HT-29 (cell line): ENCODE results near the gene PLAC1. TPM values are rescaled to one million over a fixed set of nuclear protein-coding genes. Genes with fewer than 3 reads are reported as not detected.

Experiments
- DNase-seq: peaks from one replicate; pipeline ENCODE4 v3.0.0-alpha.2; 2015; ENCODE audit warnings: low spot score
- total RNA-seq: library from RNA; depleted of rRNA; stranded (reverse); fragments of >200 nt; shearing (Covaris generic); gene quantifications from 2 replicates; pipeline ENCODE4 v1.2.3, GENCODE V29; 2014

PLAC1 gene
- total RNA-seq, 1 experiment from 2014 or later = not detected

DNA sequence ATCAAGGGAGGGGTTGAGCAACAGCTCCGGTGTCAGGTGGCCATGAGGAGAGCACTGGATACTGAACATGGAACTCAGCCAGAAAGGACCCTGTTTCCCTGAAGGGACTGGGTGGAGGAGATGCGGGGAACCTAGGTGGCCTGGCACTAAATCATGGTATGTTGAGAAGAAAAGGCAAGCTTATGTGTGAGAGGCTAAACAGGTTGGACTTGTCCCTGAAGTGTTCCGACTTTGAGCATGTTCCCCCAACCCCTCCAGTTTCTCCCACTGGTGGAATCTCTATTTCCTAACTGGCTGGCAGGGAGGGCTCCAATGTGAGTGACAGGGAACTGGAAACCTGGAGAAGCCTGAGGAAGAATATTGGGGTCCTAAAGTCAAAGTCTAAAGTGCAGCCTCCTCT is 69.5 kb downstream of the PLAC1 start:
- no peak for DNase-seq

DNA sequence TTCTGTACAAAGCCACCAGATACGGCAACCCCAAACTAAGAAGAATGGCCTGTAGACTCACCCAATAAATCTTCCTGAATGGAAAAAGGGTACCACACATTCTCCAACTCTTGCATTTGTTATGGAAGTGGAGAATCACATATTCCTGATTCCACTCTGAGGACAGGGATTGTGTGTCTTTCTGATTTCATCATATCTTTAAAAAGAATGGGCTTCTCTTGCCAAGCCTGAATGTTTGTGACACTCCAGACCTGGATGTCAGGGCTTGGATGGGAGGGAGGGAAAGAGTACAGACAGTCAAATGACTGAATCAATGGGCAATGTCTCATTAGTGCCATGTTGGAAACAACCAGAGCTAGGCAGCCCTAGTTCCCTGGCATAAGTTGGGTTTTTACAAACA is 77.4 kb downstream of the PLAC1 start:
- DNase-seq = no peak

DNA sequence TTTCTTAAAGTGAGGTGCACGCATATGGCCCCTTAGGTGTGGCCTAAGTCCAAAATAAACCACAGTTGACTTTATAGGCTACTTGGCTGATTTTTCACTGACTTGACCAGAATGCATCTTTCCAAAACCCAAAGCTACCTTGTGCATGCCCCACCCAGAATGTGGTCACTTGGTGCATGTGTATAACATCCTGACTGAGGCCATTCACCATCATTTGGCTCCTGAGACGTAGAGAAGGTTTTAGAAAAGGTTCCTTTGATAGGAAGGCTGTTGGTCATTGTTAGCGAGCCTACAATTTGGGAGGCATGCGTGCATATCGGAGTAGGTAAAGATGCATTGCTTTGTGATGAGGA is 84.6 kb downstream of the PLAC1 start:
- DNase-seq = no peak

DNA sequence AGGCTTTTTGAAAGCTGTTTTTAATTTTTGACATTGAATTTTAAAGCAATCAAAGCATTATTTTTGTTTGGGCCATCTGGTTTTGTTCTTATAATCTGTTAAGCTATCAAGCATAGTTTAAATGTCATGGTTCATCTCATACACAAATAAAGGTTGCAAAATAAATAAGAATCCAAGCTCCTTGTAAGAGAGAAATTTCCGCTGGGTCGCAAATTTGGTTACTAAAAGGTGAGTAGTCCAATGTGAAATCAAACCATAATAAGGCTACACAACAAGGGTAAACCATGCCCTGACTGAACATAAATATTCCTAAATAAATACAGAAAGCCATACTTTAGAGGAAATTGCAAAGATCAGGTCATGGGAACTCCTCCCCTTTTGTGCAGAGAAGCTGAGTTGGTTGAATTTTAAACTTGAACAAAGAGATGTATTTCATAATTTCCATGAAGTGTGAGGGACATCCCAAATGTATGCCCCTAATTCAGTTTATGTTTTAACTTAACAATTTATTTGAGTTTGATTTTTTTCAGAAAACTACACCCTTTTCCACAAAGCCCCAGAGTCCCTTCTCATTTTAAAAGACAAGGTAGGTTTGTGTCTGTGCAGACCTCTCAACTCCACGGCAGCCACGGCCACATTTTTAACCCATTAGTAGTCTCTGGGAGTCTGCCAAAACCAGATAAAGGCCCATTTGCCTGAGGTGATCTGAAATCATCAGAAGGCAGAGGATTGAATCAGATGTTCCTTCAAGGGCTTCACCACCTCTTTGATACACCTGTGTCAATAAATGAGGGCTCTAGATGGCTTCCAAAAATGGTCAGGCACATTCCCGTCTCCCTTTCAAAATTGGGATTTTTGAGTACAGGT is 85.2 kb downstream of the PLAC1 start:
- peak; percentile 3 for DNase-seq

DNA sequence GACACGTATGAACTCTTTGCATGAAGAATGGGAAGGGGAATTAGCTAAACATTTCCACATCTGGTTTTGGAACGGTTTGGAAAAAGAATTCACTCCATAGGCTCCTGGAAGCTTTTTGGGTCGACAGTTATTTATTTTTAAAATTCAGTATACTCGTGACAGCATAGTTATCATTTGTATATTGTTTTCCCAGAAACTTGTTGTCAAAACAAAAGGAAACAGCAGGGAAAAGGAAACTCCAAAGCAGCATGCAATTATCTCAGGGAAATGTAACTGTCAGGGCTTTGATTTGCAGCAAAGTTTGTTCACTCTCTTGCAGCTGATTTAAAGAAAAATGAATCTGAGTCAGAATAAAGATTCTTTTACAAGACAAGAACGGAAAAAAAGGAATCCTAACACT is 86.5 kb downstream of the PLAC1 start:
- DNase-seq = no peak

DNA sequence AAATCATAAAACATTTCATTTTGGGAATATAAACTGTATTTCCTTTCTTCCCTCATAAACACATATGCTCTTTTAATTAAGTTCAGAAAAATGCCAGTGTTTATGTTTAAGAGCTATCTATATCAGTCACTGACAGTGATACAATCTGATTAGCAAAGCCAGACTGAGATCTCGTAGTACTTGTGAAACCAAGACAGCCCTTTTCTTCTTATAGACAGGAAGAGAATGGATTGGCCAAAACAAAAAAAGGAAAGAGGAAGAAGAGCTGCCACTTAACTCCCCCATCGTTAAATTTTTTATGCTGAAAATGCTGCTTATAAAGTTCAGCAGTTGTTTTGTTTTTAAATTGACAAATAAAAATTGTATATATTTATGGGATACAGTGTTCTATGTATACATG is 87.4 kb downstream of the PLAC1 start:
- no peak for DNase-seq

DNA sequence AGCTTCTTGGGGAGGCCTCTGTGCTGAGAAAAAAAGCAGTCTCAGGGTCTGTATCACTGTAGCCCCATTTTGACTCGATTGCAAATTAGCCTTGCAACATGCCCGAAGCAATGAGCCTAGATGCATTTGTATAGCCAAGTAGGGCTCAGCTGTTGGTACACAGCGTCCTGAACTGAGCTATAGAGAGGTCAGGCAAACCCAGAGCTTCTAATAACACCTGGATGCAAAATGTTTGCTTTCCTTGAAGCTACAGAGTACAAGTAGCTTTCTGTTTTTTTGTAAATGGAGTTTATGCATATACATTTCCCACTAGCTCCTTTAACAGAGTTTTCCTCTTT is 87.8 kb downstream of the PLAC1 start:
- no peak for DNase-seq

DNA sequence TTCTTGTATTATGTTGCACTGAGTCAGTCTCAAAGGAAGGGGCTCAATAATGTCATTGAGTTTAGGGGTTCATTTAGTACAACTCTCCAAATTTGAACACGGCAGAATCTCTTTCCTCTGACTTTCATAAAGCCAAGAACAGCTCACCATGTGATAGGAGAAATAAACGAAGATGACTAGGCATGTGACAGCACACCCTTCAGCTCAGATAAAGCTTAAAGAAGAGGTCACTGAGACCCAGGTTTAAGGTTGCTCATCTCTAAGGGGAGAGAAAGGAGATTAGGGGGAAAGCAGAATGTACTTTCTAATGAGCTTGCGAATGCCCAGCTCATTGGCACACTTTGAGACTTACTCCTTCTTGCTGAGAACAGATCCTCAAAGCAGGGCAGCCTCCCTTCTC is 89.0 kb downstream of the PLAC1 start:
- no peak for DNase-seq

DNA sequence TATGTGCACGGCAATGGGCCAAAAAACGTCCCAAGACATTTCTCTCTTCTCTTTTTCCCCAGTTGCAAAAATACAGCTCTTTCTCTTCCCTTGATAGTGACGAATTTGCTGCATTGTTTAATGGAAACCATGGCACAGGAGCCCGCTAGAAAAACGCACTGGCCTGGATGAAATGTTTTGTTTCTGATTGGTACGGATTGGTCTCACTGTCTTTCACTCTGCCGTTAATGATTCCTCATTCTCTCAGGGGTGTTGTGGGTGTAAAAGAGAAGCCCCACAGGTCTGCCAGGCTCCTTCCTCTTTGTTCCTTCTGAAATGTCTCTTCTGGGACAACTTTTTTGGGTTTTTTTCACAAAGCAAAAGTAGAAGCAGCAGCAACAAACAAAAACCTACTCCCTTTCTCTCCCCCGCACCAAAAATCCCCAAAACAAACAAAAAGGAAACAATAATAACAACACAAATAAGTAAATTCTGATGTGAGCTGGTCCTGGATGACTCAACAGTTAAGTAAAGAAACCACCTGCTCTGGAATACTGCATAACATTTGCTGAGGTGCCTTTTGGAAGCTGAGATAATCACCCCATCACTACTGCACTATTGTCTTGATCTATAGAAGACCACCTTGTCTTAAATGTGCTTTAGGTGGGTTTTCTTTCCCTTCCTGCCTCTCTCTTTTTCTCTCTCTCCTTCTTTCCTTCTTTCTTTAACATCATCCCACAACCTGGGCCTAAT is 89.8 kb downstream of the PLAC1 start:
- no peak for DNase-seq

DNA sequence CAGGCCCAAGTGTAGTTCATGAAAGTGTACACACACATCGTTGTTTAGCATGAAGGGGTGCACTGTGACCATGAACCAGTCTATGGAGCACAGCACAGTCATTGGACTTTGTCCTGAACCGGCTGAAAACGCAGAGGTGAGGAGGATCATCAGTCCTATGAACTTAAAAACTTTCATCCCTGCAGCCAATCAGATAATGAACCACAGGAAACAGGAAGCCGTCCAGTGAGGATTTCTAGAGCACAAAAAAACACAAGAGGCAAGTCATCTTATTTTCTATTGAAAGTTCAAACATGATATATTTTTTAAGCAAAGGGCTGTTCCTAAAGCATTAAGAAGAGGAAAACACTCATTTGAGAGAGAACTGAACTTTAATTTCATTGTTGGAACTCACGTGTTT is 91.8 kb downstream of the PLAC1 start:
- DNase-seq = no peak

DNA sequence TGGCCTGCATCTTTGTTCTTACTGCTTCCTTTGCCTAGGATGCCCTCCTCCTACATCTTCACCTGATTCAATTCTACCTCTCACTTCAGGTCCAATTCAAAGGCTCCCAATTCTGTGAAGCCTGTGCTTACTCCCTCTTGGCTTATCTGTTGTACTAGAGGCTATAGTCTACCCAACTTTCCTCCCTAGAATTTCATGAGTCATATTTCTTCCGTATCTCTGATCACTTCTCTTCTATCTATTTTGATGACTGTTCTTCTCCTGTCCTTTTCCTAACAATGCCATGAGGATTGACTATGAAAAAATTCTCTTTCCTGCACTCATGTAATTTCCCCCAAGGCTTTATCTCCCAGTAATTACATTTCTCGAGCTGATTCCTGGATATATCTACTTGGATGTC is 96.3 kb downstream of the PLAC1 start:
- DNase-seq = no peak

DNA sequence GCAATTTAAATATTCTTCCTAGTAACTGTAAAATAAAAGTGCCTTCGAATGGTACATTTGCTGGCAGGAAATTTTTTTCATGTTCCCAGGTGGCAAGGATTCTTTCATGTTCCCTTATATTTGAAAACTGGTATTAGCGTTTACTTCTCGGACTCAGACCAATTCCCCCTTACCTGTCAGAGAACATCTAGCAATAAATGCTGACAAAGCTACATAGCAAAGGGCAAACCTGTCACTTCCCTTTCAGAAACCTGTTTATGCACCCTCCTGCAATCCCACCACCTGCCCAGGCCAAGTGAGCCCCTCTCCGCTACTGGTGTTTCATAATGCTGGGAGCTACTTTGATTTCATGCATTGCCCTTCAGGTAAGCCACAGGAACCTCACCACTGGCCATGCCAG is 100.1 kb downstream of the PLAC1 start:
- no peak for DNase-seq

DNA sequence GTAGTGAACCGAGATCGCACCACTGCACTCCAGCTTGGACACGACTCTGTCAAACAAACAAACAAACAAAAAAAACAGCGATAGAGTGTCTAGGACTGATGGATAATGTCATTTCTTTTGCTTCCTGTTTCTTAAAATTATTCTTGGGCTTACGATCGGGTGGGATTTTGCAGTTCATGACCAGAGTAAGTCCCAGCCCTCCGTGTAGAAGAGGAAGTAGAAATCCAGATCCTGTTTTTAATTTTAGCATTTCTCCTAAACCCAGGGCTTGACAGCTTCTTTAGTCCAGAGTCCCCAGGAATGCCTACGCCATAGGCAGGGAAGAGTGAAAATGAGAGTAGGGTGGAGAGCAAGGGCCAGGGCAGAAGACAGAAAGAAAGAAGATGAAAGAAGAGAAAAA is 104.0 kb downstream of the PLAC1 start:
- DNase-seq = no peak

DNA sequence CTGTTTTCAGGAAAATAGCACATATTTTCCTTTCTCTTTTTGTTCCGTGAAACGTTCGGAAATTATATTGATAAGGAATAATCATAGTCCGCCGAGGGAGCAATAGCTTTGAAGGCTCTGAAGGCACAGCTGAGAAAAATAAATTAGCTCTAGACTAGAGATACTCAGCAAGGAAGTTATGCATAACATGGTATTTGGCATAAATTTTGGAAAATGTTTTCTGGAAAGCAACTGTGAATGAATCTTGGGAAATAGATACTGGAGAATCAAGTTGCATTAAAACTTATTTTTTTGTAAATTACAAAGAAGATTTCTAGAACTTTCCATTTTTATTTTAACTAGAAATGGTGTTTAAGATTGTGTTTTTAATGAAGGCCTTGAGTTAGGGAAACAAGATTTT is 105.9 kb downstream of the PLAC1 start:
- no peak for DNase-seq

DNA sequence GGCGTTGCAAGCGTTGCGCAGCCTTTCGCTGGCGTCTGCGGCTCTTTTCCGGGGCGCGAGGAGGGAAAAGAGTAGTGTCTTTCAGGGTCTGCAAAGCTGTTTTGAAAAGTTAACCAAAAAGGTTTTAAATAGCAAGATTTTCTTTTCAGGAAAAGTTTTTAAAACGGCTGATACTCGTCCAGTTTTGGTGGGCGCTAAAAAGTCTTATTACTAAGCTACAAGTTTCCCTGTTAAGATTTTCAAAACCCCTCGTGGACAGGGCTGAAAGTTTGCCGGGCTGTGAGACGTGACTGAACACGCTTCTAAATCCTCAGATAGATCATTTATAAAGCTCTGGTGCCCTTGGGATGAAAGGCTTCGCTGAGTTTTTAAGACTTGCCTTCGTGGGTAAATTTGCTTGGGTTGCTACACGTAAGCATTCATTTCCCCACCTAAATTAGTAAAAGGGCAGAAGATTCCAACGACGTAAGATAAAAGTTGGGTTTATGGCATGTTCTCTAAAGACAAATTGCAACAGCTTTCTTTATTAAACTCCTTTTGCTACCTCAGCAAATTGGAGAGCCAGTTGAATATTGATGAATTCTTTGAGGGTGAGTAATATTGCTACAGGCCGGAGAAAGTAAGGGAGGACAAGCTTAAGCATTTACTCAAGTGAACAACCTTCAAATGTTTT is 106.8 kb downstream of the PLAC1 start:
- no peak for DNase-seq

DNA sequence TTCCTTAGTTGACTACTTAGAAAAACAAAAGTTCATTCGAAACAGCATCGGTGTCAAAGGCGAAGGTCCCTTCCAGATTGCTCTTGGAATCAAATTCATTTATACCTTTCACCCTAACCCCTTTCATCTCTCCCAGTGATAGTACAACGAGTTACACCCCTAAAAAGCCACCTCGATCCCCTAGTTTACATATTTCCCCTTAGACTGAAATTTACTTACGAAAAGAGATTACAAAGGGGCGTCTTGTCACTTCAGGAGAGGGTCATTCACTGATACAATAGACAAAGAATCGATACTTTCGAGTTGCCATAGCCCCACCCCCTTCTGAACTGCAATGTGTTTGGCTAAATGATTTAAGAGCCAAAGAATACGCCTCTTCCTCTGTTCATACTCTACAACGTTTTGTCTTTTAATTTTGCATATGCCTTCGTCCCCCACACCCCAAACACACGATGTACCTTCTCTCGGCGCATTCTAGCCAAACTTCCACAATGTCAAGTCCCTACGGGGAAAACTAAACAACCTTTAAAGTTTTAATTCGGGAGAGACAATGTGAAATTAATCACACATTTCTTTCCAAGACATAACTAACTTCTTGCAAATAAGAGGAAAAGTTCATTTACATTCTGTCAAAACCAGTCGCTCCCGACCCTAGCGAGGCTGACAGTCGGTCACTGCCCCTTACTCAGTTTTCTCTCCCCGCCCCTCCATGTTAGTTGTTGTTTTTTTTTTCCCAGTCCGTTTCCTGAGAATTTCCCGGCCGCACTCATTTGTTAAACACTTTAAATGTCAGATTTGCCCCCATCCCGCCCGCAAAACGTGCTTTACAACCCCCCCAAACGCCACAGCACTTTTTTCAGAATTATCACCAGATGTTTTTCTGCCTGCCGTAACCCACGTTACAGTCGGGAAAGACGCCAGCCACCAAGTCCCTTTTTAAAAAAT is 109.7 kb downstream of the PLAC1 start:
- no peak for DNase-seq

DNA sequence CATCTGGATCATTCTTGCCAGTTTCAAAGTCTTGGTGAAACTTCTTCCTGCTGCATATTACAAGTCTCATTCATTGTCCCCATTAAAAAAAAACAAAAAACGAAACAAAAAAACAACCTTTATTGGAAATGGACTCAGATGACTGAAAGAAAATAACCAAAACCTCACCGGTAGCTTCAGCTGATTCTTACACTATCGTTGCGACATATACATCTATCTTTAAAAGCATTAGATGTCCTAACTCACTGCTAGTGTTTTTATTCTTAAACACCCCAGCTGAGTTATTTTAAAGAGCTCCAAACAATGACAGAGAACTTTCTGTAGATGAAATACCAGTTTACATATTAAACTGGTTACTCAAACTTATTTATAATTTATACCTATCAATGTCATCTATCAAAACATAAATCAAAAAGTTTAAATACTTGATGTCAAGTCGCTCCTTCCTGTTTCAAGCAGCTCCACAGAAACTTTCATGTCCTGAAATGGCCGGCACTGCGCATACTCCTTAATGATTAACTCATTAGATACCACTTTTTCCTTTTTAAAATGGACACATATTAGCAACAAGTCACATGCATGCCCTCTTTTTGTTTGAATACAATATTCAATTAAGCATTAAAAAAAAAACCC is 111.1 kb downstream of the PLAC1 start:
- no peak for DNase-seq

DNA sequence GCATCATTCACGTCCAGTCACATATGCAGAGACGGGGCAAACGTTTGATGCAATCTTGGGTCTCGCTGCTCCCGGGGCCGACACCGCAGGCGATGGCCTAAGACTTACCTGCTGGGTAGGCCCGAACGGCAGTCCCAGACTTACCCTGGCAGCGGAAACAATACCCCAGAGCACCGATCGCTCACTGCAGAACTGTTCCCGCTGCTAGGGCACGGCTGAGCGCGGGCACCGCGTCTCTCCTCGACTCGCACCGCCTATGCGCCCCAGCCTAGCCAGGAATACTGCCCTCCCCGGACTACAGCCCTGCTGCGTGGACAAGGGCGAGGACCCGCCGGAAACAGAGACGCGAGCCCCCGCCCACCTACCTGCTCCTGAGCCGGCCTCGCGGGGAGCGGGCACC is 112.1 kb downstream of the PLAC1 start:
- no peak for DNase-seq

DNA sequence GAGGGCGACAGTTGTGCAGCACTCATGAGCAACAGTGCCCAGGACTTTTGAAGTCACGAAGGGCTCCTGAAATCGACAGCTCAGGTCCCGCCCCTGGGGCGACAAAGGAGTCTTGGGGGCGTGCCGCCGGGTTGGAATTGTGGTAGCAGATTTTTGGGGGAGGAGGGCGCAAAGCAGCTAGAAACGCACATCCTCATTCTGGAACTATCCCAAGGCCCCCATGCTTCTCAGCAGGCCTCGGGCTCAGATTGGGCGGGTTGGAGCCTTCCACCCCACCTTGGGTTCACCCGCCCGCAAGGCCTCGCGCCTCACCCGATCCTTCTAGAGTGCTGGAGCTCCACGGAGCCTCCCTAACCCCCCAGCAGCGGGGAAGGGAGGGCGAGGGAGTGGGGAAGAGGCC is 112.8 kb downstream of the PLAC1 start:
- no peak for DNase-seq

DNA sequence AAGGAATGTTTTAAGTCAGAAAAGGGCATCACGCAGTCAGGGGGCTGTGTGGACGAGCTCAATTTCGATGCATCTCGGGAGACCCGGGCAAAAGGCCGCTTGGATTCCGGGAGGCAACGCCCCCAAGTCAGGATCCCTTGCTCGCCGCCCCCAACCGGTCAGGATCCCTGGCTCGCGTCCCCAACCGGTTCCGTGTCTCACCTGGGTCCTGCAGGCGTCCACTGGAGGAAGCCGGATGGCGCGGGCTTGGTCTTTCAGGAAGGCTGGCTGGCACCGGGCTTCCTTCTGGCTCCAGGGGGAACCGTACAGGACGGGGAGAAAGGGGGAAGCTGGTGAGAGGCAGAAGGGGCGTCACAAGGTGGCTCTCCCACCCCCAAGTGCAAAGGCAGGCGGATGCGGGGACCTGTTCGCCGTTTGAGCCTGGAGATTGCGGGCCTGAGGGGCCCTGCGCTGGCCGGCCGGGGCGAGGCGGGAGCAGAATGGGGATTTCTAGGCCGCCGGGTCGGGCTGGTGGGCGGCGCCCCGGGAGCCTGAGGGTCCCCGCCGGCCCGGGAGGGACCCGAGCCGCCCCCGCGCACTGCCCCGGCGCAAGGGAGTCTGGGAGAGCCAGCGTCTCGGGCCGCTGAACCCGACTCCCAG is 113.6 kb downstream of the PLAC1 start:
- no peak for DNase-seq

DNA sequence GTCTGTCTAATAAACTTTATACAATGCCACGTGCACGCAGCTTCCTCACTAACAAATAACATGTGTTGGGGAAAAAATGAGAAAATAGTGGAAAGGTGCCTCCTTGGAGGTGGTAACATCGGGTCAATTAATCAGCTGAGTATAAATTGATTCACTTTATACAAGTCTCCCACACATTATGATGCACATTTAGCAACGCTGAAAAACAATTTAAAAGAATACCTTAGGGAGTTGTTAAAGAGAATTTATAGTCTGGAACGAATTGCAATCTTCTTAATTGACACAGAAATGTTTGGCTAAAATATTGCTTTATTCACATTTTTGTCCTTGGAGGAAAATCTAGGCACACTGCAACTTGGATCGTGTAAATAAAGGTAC is 114.1 kb downstream of the PLAC1 start:
- DNase-seq = no peak
